ENCODE data around the gene KIF26A.
"Not testable (repeated sequence)": the region's sequence is repeated elsewhere in the genome, so short reads cannot be mapped to it uniquely, and the experiment has no call there.

Gene KIF26A

DNA sequence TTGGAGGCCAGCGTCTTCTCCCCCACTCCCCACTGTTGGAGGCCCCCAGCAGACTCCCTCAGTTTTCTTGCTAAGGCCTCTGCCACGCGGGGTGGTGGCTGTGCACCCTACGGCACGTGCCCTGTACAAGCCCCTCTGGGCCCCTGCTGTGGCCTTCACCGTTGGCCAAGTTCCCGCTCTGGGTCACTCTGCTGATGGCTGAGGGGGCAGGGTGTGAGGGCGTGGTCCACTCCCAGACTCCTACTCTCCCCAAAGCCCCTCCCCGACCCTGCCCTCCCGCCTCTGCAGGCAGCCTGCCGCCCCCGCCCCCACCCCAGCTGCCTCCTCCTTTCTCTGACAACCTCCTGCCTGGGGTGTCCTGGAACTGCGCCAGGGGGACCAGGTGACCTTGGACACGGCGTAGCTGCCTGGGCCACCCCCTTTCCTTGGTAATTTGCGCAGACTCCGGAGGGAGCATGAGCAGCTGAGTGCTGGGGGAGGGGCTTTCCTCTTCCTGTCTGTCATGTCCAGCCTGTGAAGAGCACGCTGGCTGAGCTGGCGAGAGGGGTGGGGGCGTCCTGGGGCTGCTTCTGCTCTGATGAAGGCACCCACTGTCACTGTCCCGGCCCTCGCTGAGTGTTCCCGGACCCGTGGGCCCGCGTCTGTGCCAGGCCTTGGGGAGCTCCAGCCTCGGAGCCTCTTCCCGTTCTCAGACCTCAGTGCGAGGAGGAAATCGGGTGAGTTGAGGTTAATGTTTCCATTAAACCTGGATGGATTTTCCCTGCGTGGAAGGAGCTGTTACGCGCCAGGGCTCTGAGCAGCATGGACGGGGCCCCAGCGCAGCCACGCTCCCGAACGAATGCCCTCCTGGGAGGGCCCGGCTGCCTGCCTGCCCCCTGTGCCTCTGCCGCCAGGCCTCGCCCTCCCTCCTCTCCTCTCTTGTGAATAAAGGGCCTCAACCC lies 85.0 kb downstream of the KIF26A start:
- no peak for DNase-seq (ENCODE audit: low spot score)

DNA sequence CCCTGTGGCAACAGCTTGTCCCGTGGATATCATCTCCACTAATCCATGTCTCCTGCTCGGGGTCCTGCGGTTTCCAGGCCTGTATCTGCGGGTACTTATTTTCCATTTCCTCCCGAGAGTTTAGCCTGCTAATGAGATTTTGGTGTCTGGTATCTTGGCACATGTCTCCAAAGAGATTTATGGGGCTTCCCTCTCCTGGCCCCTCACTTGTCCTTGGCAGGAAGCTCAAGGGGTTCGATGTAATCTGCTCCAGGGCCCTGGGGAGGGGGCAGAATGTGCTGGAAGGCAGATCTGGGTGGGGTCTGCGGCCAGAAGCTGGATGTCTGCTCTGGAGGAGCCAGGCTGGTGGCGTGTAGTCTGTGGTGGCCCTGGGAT lies 85.7 kb downstream of the KIF26A start:
- DNase-seq (ENCODE audit: low spot score), result no peak

DNA sequence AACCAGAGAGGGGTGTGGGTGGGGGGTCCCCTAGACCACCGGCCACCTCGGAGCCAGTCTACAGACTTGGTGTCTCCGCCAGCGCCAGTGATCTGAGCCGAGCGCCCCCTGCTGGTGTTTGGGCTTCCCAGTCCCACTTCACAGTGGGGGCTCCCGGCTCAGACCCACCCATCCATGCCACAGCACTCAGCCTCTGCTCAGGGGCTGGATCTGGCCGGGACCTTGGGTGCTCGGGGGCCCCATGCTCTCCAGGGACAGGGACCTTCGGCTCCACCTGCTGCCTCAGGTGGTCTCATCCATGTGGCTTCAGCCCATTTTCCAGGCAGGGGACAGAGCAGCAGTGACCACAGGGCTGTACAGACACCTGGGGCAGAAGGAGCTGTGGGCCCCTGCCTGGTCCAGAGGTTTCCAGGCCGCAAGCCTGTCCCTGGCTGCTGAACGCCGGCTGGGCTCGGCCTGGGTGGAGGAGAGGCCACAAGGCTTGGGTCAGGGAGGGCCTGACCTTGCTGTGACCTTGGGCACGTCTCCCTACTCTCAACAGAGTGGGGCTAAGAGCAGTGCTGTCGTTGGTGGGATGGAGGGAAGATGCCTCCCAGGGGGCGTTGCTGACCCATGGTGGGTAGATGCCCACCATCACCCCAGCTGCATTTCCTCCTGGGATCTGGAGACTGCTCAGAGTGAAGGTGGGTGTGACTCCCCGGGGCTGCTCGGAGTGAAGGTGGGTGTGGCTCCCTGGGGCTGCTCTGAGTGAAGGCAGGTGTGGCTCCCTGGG lies 86.3 kb downstream of the KIF26A start:
- peak; percentile 68 for DNase-seq (ENCODE audit: low spot score)

DNA sequence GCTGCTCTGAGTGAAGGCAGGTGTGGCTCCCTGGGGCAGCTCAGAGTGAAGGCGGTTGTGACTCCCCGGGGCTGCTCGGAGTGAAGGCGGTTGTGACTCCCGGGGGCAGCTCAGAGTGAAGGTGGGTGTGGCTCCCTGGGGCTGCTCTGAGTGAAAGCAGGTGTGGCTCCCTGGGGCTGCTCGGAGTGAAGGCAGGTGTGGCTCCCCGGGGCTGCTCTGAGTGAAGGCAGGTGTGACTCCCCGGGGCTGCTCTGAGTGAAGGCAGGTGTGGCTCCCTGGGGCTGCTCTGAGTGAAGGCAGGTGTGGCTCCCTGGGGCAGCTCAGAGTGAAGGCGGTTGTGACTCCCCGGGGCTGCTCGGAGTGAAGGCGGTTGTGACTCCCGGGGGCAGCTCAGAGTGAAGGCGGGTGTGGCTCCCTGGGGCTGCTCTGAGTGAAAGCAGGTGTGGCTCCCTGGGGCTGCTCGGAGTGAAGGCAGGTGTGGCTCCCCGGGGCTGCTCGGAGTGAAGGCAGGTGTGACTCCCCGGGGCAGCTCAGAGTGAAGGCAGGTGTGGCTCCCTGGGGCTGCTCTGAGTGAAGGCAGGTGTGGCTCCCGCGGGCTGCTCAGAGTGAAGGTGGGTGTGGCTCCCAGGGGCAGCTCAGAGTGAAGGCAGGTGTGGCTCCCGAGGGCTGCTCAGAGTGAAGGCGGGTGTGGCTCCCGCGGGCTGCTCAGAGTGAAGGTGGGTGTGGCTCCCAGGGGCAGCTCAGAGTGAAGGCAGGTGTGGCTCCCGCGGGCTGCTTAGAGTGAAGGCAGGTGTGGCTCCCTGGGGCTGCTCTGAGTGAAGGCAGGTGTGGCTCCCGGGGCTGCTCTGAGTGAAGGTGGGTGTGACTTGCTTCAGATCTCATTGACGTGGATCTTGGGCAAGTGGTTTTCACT lies 87.1 kb downstream of the KIF26A start:
- DNase-seq (ENCODE audit: low spot score), result not testable (repeated sequence)

DNA sequence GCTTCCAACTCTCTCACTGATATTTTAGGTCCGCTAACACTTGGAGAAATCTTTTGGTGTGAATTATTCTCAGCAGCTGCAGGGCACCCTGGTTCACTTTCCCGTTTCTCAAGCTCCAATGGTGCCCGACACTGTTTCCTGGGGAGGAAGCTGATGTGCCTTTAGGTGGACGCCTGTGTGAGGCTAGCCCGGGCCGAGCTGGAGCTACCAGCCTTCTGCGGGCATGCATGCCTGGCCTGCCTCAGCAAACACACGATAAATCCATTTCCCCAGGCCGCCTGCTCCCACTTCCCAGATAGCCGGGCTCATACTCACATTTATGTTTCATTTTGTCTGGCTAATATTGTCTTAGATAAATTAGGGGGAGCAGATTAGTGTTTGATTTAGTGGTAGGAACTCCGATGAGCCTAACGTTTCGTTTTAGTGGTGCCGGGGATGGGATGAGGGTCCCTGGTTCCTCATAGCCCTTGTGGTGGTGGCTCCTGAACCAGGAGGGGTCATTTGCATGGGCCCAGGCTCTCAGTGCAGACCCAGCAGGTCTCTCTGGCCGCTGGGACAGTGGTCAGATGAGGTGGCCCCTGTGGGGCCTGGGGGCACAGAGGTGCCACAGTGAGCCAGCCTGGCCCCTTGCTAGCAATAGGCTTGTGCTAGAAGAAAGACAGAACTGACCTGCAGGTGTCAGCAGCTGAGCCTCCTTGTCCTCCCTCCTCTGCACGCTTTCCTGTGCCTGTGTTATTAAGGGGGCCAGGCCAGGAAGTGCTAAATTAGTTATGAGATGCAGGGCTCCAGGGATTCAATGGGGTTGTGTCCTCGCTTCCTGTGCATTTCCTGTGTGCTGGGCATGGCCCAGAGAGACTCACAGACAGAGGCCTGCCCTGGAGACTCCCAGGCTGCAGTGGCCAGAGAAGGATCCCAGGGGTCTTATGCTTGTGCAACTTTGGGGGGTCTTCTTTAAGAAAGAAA lies 88.3 kb downstream of the KIF26A start:
- DNase-seq (ENCODE audit: low spot score), result no peak

DNA sequence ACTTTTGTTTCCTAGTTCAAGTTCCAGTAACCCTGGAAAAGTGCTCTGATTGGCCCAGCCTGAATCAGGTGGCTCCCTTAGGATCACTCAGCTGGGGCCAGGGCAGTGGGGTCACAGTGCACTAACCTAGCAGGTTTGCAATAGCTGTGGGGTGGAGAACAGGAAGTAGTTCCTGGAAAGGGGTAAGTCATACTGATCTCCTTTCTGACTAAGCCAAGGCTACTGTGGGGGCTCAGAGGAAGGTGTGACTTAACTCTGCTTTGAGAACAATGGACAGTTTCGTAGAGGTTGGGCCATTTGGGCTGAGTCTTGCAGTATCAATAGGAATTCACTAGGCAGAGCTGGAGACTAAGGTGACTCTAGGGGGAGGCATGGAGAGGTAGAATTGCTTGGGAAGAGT lies 89.4 kb downstream of the KIF26A start:
- DNase-seq (ENCODE audit: low spot score), result no peak

DNA sequence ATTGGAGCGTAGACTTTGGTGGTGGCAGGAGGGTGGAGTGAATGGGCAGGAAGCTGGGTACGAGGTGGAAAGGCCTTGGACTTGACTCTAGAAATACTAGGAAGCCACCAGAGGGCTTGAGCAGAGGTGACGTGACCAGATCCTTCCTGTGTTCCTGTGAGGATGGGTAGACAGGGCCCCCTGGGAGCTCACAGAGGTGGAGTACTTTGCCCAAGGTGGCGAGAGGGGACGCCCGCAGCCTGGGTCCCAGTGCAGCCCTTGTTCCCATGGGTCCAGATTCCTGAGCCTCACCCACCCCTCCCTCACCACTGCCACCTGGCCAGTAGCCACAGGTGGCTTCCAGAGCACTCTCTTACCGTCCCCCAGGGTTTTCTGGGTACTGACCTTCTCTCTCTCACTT lies 89.8 kb downstream of the KIF26A start:
- DNase-seq (ENCODE audit: low spot score), result no peak

DNA sequence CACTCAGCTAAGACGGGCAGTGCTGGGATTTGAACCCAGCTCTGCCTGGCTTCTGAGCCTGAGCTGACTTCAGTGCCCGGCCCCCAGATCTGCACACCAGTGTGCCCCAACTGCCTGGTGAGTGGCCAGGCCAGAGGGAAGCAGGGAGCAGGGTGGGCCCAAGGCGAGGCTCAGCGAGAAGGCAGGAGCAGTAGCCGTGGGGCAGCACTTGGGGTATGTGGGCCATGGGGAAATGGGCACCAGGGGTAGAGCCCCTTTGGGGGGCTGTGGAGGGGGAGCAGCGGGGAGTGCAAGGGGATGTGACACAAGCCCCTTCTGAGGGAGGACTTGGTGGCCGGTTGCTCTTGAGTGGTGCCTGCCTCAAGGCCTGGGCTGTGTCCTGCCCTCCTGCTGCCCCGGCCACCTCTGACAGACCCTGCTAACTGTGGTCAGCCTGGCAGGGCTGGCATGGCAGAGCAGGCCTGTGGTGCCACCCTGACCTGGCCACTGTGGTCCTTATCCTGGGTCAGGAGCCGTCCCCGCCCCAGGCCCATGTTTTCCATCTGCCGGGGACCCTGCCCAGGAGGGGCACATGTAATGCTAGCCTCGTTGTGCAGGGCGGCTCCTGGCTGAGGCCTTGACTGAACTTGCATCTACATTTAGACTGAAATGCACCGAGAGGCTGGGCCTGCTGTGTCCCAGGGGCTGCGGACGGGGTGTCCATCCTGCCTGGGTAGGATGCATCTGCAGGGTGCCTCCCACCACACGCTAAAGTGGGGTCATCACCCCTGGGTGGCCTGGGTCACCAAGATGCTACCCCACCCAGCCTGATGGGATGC lies 90.5 kb downstream of the KIF26A start:
- DNase-seq (ENCODE audit: low spot score), result no peak

DNA sequence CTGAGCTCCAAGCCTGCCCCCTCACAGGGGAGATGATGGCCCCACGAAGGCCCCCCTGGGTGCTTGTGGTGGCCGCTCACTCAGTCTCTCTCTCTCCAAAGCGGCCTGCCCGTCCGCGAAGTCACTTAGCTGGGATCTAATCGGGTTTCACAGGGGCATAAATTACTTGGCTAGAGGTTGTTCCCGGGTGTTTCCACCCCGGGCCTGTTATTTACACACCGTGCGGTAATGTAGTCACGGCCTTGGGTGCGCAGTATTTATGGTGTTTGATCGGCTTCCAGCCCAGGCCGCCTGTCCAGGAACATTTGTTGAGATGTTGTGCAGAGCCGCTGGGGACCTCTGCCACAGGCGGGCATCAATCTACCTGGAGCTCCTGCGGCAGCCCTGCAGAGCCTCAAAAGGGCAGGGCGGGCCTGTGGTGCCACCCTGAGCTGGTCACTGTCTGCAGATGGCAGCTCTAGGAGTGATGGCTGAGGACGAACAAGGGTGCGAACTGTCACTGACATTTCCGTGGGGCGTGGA lies 91.2 kb downstream of the KIF26A start:
- DNase-seq (ENCODE audit: low spot score), result no peak

DNA sequence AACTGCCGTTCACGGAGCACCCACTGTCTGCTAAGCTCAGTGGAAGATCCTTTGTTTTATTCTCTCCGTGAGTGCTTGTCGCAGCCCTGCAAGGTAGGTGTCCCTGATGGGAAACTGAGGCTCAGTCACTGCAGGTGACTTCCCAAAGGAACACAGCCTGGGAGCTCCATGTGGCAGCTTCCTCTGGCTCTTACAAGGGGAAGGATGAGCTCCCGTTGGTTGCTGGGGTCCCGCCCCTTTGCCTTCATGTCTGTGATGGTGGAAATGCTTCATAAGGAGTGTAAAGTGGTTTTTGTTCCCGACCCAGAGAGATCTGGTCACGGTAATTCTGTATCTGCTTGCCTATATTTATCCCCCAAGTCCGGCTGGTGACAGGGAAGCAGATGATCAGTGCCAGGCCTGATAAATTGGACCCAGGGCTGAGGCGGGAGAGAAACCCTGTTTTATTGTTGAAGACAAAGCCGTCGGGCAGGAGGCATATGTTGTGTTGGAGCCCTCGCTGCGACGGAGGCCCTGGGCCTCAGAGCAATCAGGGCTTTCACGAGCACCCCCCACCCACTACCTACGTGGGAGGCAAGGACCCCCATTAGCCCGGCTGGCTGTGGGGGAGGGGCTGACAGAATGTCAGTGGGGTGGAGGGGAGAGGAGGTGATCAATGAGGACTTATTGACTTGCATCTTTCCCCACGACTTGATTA lies 91.9 kb downstream of the KIF26A start:
- DNase-seq (ENCODE audit: low spot score), result no peak

Measured in hematopoietic multipotent progenitor cell treated with erythropoietin and hydrocortisone succinate and interleukin-3 and kit ligand, for 15 days (in vitro differentiated cells).